ENCODE measurements around the gene RASIP1.
"Not testable (repeated sequence)": the region's sequence is repeated elsewhere in the genome, so short reads cannot be mapped to it uniquely, and the experiment has no call there.

The RASIP1 gene

GRCh38 chr19:48734625-48735024 is 5.8 kb downstream of the RASIP1 start:
- no peak for DNase-seq (ENCODE audit: low spot score)

GRCh38 chr19:48731452-48731851 is 9.0 kb downstream of the RASIP1 start:
- no peak for DNase-seq (ENCODE audit: low spot score)

GRCh38 chr19:48728911-48729664 is 11.3 kb downstream of the RASIP1 start:
- no peak for DNase-seq (ENCODE audit: low spot score)

GRCh38 chr19:48726556-48726955 is 13.9 kb downstream of the RASIP1 start:
- DNase-seq (ENCODE audit: low spot score): no peak

- DNase-seq (ENCODE audit: low spot score): peak; percentile 30
These were observed 15.3 kb downstream of the RASIP1 start for GRCh38 chr19:48724796-48725753.

GRCh38 chr19:48722196-48722708 is 18.2 kb downstream of the RASIP1 start:
- DNase-seq (ENCODE audit: low spot score): no peak

GRCh38 chr19:48720613-48721296 is 19.7 kb downstream of the RASIP1 start:
- peak; percentile 98 for DNase-seq (ENCODE audit: low spot score)

- DNase-seq (ENCODE audit: low spot score): no peak
These were observed 20.2 kb downstream of the RASIP1 start for GRCh38 chr19:48720251-48720612.

GRCh38 chr19:48719263-48720171 is 20.9 kb downstream of the RASIP1 start, which contains the start of gene MAMSTR:
TSS of gene MAMSTR (minus strand) at chr19:48719725. CDS start at chr19:48719031, 694 bp downstream.
- DNase-seq (ENCODE audit: low spot score): no peak

GRCh38 chr19:48718711-48719231 is 21.6 kb downstream of the RASIP1 start:
- no peak for DNase-seq (ENCODE audit: low spot score)

GRCh38 chr19:48718106-48718505 is 22.3 kb downstream of the RASIP1 start:
- DNase-seq (ENCODE audit: low spot score): not testable (repeated sequence)

GRCh38 chr19:48716562-48717291 is 23.7 kb downstream of the RASIP1 start:
- DNase-seq (ENCODE audit: low spot score): no peak

- DNase-seq (ENCODE audit: low spot score): no peak
These were observed 24.7 kb downstream of the RASIP1 start for GRCh38 chr19:48715681-48716171.

- no peak for DNase-seq (ENCODE audit: low spot score)
These were observed 25.4 kb downstream of the RASIP1 start for GRCh38 chr19:48714759-48715675.

GRCh38 chr19:48713864-48714755 is 26.3 kb downstream of the RASIP1 start:
- DNase-seq (ENCODE audit: low spot score): peak; percentile 98

- DNase-seq (ENCODE audit: low spot score): peak; percentile 24
These were observed 27.2 kb downstream of the RASIP1 start for GRCh38 chr19:48713041-48713863.

All from LoVo (cell line).